ENCODE measurements around the gene CDH23.
A peak's percentile ranks its signal among the peaks of the same experiment; 100 is the strongest.

The CDH23 gene

DNA sequence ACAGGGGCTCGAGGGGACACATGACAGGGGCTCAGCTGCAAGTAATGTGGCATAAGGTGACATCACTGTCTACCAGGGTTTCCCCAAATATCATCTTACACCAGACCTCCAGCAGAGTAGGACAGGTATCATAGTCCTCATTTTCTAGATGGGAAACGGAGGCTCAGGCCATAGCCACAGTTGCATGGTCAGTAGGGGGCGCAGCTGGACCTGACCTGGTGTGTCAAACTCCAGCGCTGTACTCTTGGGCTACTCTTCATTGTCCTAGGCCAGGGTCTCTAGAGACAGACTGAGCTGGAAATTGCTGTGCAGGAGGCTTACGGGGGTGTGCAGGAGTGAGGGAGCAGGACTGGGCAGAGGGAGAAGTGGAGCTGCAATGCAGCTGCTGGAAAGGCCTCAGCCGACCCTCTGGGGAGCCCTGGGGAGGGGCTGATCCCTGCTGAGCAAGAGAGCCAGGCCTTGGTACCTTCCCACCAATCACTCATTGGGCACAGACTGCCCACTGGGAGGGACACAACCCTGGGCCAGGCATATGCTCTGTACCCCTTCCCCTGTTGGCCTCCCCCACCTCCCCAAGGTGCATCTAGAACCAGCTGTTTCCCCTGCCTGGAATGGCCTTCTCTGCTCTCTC, 89.9 kb downstream of the CDH23 start:
- DNase-seq (ENCODE audit: low spot score in 2 of 2) (no peak), ATAC-seq (ENCODE audit: low read depth) (peak; percentile 24)
- H3K4me1 Mint-ChIP-seq = no peaks in the 10 kb centered on the region
- no peak overlapping the region for H3K4me3 Mint-ChIP-seq
- no peak overlapping the region for H3K27ac Mint-ChIP-seq
- H3K9me3 Mint-ChIP-seq = peaks cover 12% of the 10 kb centered on the region
- H3K36me3 Mint-ChIP-seq = peaks cover 2% of the 10 kb centered on the region
- peaks cover 8% of the 10 kb centered on the region for H3K27me3 Mint-ChIP-seq

GRCh38 chr10:71487726-71488125, 91.0 kb downstream of the CDH23 start:
- Mint-ChIP-seq H3K9me3 (peaks cover 12% of the 10 kb centered on the region), H3K27me3 (peaks cover 5% of the 10 kb centered on the region), H3K27ac (no peak overlapping the region), H3K4me3 (no peak overlapping the region), H3K36me3 (peaks cover 2% of the 10 kb centered on the region), H3K4me1 (no peaks in the 10 kb centered on the region)
- DNase-seq (ENCODE audit: low spot score in 2 of 2) (no peak), ATAC-seq (ENCODE audit: low read depth) (no peak)

DNA sequence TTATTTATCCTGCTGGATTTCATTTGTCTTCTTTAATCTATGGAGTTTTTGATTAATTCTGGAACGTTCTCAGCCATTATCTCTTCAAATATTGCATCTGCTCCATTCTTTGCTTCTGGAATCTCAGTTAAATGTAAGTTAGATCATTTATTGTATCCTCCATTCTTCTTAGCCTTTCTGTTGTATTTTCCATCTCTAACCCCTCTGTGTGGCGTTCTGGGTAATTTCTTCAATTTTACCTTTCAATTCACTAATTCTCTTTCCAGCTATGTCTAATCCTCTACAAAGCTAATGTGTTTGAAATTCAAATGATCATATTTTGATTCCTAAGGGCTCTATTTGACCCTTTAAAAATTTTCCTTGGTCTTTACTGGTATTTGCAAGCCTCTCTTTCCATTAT, 92.4 kb downstream of the CDH23 start:
- Mint-ChIP-seq H3K36me3 (peaks cover 2% of the 10 kb centered on the region), H3K27ac (no peak overlapping the region), H3K27me3 (peaks cover 3% of the 10 kb centered on the region), H3K4me3 (no peak overlapping the region), H3K9me3 (peaks cover 12% of the 10 kb centered on the region), H3K4me1 (peaks cover under 1% of the 10 kb centered on the region)
- DNase-seq (ENCODE audit: low spot score in 2 of 2) = no peak
- no peak for ATAC-seq (ENCODE audit: low read depth)

DNA sequence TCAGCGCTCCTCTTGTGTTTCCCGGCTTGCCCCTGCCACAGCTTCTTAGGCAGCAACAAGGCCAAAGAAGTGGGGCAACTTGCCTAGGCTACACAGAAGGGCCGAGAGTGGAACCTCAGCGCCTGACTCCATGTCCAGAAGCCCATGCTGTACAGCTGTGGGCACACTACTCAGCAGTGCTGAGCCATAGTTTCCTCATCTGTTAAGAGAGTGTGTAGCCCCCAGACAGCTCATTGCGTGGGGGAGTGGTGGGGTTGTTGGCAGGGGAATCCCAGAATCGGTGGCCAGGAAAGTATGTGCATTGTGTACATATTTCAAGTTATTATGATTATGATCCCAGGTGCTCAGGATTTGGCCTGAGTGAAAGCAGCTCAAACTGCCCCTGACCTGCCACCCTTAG, 96.2 kb downstream of the CDH23 start:
- no peak for DNase-seq (ENCODE audit: low spot score in 2 of 2)
- peaks cover 11% of the 10 kb centered on the region for H3K4me1 Mint-ChIP-seq
- ATAC-seq (ENCODE audit: low read depth) = no peak
- peaks cover 2% of the 10 kb centered on the region for H3K36me3 Mint-ChIP-seq
- no peak overlapping the region for H3K27ac Mint-ChIP-seq
- peaks cover 12% of the 10 kb centered on the region for H3K9me3 Mint-ChIP-seq
- no peak overlapping the region for H3K4me3 Mint-ChIP-seq
- peaks cover 1% of the 10 kb centered on the region for H3K27me3 Mint-ChIP-seq

DNA sequence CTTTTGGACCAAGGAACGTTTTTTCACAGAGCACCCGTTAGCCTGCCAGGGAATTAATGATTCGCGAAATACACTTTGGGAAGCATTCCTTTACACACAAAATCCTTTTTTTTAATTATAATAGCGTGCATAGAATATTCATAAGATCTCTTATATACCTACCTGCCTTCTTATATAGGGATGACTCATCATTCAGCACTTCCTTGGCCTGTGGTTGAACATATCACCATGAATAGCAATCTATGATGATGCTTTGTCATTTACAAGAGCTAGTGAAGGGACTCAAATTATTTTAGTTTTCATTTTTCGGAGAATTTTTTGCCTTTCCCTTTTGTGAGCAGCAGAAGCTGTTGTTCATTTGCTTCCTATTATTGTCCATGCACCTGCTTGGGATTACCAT, 97.0 kb downstream of the CDH23 start:
- no peak for DNase-seq (ENCODE audit: low spot score in 2 of 2)
- peaks cover 3% of the 10 kb centered on the region for H3K27me3 Mint-ChIP-seq
- no peaks in the 10 kb centered on the region for H3K36me3 Mint-ChIP-seq
- peaks cover 11% of the 10 kb centered on the region for H3K4me1 Mint-ChIP-seq
- H3K4me3 Mint-ChIP-seq = no peak overlapping the region
- no peak for ATAC-seq (ENCODE audit: low read depth)
- peak overlapping the region; percentile 84 for H3K27ac Mint-ChIP-seq
- peaks cover 8% of the 10 kb centered on the region for H3K9me3 Mint-ChIP-seq

DNA sequence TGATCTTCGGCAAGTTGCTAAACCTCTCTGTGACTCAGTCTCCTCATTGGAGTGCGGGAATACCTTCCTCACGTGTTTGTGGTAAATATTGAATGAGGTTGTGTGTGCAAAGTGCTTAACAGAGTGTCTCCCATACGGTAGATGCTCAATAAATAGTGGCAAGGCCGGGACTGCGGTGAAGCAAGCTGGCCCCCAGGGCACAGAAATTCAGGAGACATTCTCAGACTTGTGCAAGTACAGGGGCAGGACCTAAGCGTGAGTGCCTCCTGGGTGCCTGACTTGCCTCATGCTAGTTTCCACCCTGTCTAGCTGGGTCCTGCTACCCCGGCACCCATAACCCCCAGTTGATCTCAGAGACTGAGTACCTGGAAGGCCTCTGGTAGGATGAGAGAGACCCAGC, 97.8 kb downstream of the CDH23 start:
- Mint-ChIP-seq H3K4me1 (peaks cover 11% of the 10 kb centered on the region), H3K27me3 (peaks cover 5% of the 10 kb centered on the region), H3K27ac (peak overlapping the region; percentile 84), H3K4me3 (no peak overlapping the region), H3K9me3 (peaks cover 3% of the 10 kb centered on the region), H3K36me3 (no peaks in the 10 kb centered on the region)
- DNase-seq (ENCODE audit: low spot score in 2 of 2) = no peak
- no peak for ATAC-seq (ENCODE audit: low read depth)

- peaks cover 11% of the 10 kb centered on the region for H3K4me1 Mint-ChIP-seq
- peaks cover 1% of the 10 kb centered on the region for H3K9me3 Mint-ChIP-seq
- peaks cover 5% of the 10 kb centered on the region for H3K27me3 Mint-ChIP-seq
- peak overlapping the region; percentile 84 for H3K27ac Mint-ChIP-seq
- peak; percentile 97 for ATAC-seq (ENCODE audit: low read depth)
- H3K36me3 Mint-ChIP-seq = no peaks in the 10 kb centered on the region
- peak; percentile 20 to 62 for DNase-seq (ENCODE audit: low spot score in 2 of 2)
- no peak overlapping the region for H3K4me3 Mint-ChIP-seq
These were observed 98.3 kb downstream of the CDH23 start for GRCh38 chr10:71494980-71495381.

- no peaks in the 10 kb centered on the region for H3K9me3 Mint-ChIP-seq
- H3K4me3 Mint-ChIP-seq = no peak overlapping the region
- H3K27me3 Mint-ChIP-seq = peaks cover 4% of the 10 kb centered on the region
- no peak for DNase-seq (ENCODE audit: low spot score in 2 of 2)
- ATAC-seq (ENCODE audit: low read depth) = no peak
- H3K36me3 Mint-ChIP-seq = no peaks in the 10 kb centered on the region
- H3K4me1 Mint-ChIP-seq = peaks cover 11% of the 10 kb centered on the region
- no peak overlapping the region for H3K27ac Mint-ChIP-seq
These were observed 100.4 kb downstream of the CDH23 start for GRCh38 chr10:71496927-71497762.

DNA sequence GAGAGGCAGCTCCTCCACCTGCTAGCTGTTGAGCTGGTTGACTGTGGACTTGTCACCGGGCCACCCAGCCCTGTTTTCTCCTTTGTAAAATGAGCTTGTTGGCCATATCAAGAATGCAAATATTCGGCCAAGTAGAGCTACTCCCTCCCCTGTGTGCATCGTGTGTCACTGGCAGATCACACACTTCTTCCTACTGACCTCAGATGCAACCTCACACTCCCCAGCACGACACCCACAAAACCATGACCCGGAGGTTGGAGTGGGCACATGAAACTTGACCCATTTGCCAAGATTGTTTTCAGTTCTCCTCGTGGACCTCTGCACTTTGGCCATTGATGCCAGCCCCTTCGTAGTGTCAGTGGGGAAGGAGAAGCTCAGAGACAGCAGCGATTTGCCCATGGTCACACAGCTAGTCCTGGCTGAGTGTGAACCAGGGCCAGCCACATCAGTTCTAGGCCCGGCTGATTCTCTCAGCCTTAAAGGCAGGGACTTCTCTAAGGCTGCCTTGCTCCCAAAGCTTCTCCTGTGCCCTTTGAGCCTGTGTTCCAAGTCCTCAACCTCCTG, 101.1 kb downstream of the CDH23 start:
- DNase-seq (ENCODE audit: low spot score in 2 of 2) (no peak), ATAC-seq (ENCODE audit: low read depth) (no peak)
- Mint-ChIP-seq H3K4me3 (no peak overlapping the region), H3K4me1 (peaks cover 11% of the 10 kb centered on the region), H3K36me3 (no peaks in the 10 kb centered on the region), H3K9me3 (no peaks in the 10 kb centered on the region), H3K27ac (no peak overlapping the region), H3K27me3 (peaks cover 4% of the 10 kb centered on the region)

DNA sequence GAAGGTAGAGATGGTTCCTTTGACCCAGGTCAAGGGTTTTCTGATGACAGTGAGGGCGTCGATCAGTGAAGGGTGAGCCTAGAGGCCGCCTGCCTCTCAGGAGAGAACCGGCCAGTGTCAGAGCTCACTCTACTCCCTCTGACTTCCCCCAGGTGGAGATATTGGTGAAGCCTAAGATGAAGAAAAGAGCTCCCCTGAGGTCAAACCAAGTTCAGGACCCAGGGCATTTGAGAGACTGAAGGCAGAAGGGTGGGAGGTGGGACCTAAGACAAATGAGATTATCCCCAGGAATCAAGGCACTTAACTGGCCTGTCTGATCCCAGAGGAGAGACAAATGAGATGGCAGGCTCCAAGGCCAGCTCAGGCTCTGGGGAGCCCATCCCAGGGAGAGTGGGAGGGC, 104.7 kb downstream of the CDH23 start:
- peaks cover 3% of the 10 kb centered on the region for H3K4me1 Mint-ChIP-seq
- ATAC-seq (ENCODE audit: low read depth) = no peak
- no peaks in the 10 kb centered on the region for H3K36me3 Mint-ChIP-seq
- H3K27me3 Mint-ChIP-seq = peaks cover 8% of the 10 kb centered on the region
- H3K4me3 Mint-ChIP-seq = no peak overlapping the region
- no peak for DNase-seq (ENCODE audit: low spot score in 2 of 2)
- no peak overlapping the region for H3K27ac Mint-ChIP-seq
- no peaks in the 10 kb centered on the region for H3K9me3 Mint-ChIP-seq

DNA sequence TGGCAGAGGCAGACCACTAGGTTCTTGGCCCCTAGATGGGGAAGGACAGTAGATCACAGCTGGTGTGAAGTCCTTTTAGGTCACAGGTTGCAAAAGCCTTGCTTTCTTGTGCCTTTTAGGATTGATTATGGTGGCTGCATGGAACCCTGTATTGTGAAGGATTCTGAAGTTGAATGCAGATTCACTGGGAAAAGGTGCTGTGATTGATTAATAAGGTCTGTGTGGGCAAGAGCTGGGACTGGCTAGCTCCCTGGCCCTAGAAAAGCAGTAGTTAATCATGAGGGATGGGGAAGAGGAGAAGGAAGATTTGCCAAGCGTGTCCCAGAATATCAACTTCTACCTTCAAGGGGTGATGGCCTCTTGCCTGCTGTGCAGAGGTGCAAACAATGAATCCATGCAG, 105.5 kb downstream of the CDH23 start:
- H3K4me3 Mint-ChIP-seq = no peak overlapping the region
- H3K27me3 Mint-ChIP-seq = peaks cover 8% of the 10 kb centered on the region
- peaks cover 3% of the 10 kb centered on the region for H3K4me1 Mint-ChIP-seq
- H3K27ac Mint-ChIP-seq = no peak overlapping the region
- no peak for DNase-seq (ENCODE audit: low spot score in 2 of 2)
- H3K9me3 Mint-ChIP-seq = no peaks in the 10 kb centered on the region
- no peak for ATAC-seq (ENCODE audit: low read depth)
- H3K36me3 Mint-ChIP-seq = no peaks in the 10 kb centered on the region

- Mint-ChIP-seq H3K4me3 (no peak overlapping the region), H3K27me3 (peaks cover 8% of the 10 kb centered on the region), H3K4me1 (peaks cover 3% of the 10 kb centered on the region), H3K36me3 (no peaks in the 10 kb centered on the region), H3K27ac (no peak overlapping the region), H3K9me3 (no peaks in the 10 kb centered on the region)
- DNase-seq (ENCODE audit: low spot score in 2 of 2) = no peak
- ATAC-seq (ENCODE audit: low read depth) = no peak
These were observed 106.1 kb downstream of the CDH23 start for GRCh38 chr10:71502851-71503250.

- H3K36me3 Mint-ChIP-seq = no peaks in the 10 kb centered on the region
- H3K27ac Mint-ChIP-seq = no peak overlapping the region
- H3K4me1 Mint-ChIP-seq = peaks cover 3% of the 10 kb centered on the region
- H3K4me3 Mint-ChIP-seq = no peak overlapping the region
- peaks cover 4% of the 10 kb centered on the region for H3K27me3 Mint-ChIP-seq
- no peaks in the 10 kb centered on the region for H3K9me3 Mint-ChIP-seq
- no peak for DNase-seq (ENCODE audit: low spot score in 2 of 2)
- no peak for ATAC-seq (ENCODE audit: low read depth)
These were observed 107.4 kb downstream of the CDH23 start for GRCh38 chr10:71504168-71504567.

DNA sequence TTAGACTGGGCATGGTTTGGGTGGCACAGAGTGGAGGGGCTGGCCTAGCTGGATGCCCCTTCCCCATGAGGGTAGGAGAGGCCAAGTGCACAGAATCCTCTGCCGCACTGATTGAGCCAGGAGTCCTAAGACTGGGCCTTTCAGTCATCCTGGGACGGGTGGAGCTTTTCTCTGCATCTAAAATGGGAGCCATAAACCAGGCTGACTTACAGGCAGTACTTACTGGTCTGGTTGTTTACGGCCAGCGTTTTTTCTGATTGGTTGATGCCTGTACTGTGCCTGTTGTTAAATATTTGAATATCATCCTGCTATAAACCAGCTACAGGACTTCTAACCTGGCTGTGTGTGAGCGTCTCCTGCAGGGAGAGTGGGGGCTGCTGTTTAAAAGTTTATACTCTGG, 107.8 kb downstream of the CDH23 start:
- no peak for DNase-seq (ENCODE audit: low spot score in 2 of 2)
- Mint-ChIP-seq H3K27me3 (peaks cover 4% of the 10 kb centered on the region), H3K36me3 (no peaks in the 10 kb centered on the region), H3K4me3 (no peak overlapping the region), H3K9me3 (no peaks in the 10 kb centered on the region), H3K4me1 (peaks cover 3% of the 10 kb centered on the region), H3K27ac (no peak overlapping the region)
- ATAC-seq (ENCODE audit: low read depth) = no peak
